Sigmoid colon (tissue), 7 donors: ENCODE data around the gene TGM6. TPM values are rescaled to one million over a fixed set of nuclear protein-coding genes. Genes with fewer than 3 reads are reported as not detected.

Experiments
- DNase-seq: peaks from one replicate; pipeline ENCODE4 v3.0.0-alpha.2; 2019
- H3K27ac ChIP-seq, 4 donors: fragments of 200-600 bp; sonication (generic); one replicate each; pipeline ENCODE4 v1.5.1; 2016 to 2019; ENCODE audit warnings: mild to moderate bottlenecking in 1 of 4
- H3K27me3 ChIP-seq, 3 donors: fragments of 200-600 bp; sonication (generic); one replicate each; pipeline ENCODE4 v1.5.1; 2019; ENCODE audit warnings: mild to moderate bottlenecking in 1 of 3
- H3K36me3 ChIP-seq, 4 donors: fragments of 200-600 bp; sonication (generic); one replicate each; pipeline ENCODE4 v1.5.1; 2016 to 2019
- H3K4me1 ChIP-seq, 4 donors: fragments of 200-600 bp; sonication (generic); one replicate each; pipeline ENCODE4 v1.5.1; 2017 to 2019
- H3K4me3 ChIP-seq, 4 donors: fragments of 200-600 bp; sonication (generic); one replicate each; pipeline ENCODE4 v1.5.1; 2017 to 2019; ENCODE audit warnings: mild to moderate bottlenecking in 2 of 4, moderate library complexity in 1 of 4
- H3K9me3 ChIP-seq, 4 donors: fragments of 200-600 bp in 3 of 4; sonication (generic) in 3 of 4; one replicate each; pipeline versions ENCODE4 v1.5.1 to v1.6.1; 2013 to 2019
- EP300 ChIP-seq, 4 donors: sonication (generic); formaldehyde crosslinking; IDR thresholded peaks; one replicate each; pipeline ENCODE4 v1.6.1; 2017; ENCODE audit warnings: antibody characterized with exemption in 4 of 4
- POLR2A ChIP-seq, 2 donors: fragments of 450-650 bp; IDR thresholded peaks; one replicate each; pipeline ENCODE4 v1.6.1; 2016; ENCODE audit warnings: antibody characterized with exemption in 2 of 2, mild to moderate bottlenecking in 2 of 2, moderate library complexity in 2 of 2
- POLR2AphosphoS5 ChIP-seq, 4 donors: sonication (generic); formaldehyde crosslinking; IDR thresholded peaks; one replicate each; pipeline ENCODE4 v1.6.1; 2017; ENCODE audit warnings: antibody characterized with exemption in 4 of 4
- WGBS, 2 donors: extraction: QIAGEN DNeasy Blood & Tissue Kit; methylation state at CpG; one replicate each; pipeline ENCODE4 v1.1.7; 2013; 5-methylcytosine and 5-hydroxymethylcytosine counted together
- intact Hi-C: fragments of 100-400 bp; cut with DNase I; formaldehyde crosslinking; loops from one replicate; pipeline ENCODE4 v1.15.1; 2023
- polyA plus RNA-seq, 3 donors: library from polyadenylated mRNA; stranded (reverse); fragments of 200-250 nt; gene quantifications; one replicate each; pipeline ENCODE4 v1.2.3, GENCODE V29; 2013
- total RNA-seq, 4 donors: library from RNA; depleted of rRNA; stranded (reverse); fragments of >200 nt; gene quantifications; one replicate each; pipeline ENCODE4 v1.1.0, GENCODE V29; 2016
- TF ChIP-seq, protein P1 (sequence below), 4 experiments: fragments of 450-650 bp in 3 of 4; fragments of 200-600 bp in 1 of 4; IDR thresholded peaks; one replicate each; pipeline ENCODE4 v1.5.1; 2016 to 2019; ENCODE audit warnings: antibody characterized with exemption in 4 of 4, mild to moderate bottlenecking in 3 of 4, moderate library complexity in 2 of 4
- donor health status: healthy with polysubstance abuse.
- donor health status: Bipolar disorder and iron deficiency.
- donor health status: healthy.

Gene TGM6
- total and polyA plus RNA-seq, 7 donors: not detected

DNA sequence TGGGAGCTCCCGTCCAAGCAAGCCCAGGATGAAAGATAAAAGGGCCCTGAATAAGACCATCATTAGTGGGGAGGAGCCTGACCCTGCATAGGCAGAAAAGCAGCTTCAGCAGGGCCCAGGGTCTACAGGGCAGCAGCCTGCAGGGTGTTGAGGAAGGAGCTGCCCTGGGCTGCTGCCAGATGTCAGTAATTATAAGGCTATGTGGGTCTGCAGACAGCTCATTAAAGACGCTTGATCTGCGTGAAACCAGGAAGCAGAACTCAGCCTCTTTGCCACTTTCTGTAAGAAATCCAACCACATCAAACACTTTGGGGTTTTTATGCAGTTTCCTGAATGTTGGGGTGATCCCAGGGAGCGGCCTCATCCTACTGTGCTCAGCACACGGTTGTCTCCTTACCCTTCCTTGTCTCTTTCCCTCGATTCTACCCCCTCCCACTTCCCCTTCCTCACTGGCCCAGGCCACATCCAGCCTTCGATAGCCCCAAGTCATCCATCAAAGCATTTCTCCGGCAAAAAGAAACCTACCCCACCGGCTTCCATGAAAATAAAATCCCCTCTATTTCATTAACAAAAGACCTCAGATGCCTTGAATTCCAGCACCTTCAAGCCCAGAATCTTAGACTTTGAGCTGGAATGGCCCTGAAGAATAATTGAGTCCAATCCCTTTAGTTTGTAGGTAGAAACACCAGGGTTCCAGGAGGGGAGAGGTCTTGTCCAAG, 1.0 kb upstream of the TGM6 start:
- DNase-seq: no peak
- intact Hi-C loops: no loop called here
- no peaks in the 10 kb centered on the region for H3K4me1 ChIP-seq
- no peak overlapping the region for H3K4me3 ChIP-seq
- no peak overlapping the region for H3K27ac ChIP-seq
- no peaks in the 10 kb centered on the region for H3K36me3 ChIP-seq
- H3K9me3 ChIP-seq: no peaks in the 10 kb centered on the region
- TF ChIP-seq EP300 (IDR thresholded peaks at IDR 0.05) (no peak), POLR2AphosphoS5 (IDR thresholded peaks at IDR 0.05) (no peak), POLR2A (IDR thresholded peaks at IDR 0.05) (no peak)
- TF ChIP-seq, protein P1, sequence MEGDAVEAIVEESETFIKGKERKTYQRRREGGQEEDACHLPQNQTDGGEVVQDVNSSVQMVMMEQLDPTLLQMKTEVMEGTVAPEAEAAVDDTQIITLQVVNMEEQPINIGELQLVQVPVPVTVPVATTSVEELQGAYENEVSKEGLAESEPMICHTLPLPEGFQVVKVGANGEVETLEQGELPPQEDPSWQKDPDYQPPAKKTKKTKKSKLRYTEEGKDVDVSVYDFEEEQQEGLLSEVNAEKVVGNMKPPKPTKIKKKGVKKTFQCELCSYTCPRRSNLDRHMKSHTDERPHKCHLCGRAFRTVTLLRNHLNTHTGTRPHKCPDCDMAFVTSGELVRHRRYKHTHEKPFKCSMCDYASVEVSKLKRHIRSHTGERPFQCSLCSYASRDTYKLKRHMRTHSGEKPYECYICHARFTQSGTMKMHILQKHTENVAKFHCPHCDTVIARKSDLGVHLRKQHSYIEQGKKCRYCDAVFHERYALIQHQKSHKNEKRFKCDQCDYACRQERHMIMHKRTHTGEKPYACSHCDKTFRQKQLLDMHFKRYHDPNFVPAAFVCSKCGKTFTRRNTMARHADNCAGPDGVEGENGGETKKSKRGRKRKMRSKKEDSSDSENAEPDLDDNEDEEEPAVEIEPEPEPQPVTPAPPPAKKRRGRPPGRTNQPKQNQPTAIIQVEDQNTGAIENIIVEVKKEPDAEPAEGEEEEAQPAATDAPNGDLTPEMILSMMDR (IDR thresholded peaks at IDR 0.05): no peak
- H3K27me3 ChIP-seq: no peaks in the 10 kb centered on the region
- 28 to 43% methylated on average over 9 of the region's 9 CpGs for WGBS, 2 donors

DNA sequence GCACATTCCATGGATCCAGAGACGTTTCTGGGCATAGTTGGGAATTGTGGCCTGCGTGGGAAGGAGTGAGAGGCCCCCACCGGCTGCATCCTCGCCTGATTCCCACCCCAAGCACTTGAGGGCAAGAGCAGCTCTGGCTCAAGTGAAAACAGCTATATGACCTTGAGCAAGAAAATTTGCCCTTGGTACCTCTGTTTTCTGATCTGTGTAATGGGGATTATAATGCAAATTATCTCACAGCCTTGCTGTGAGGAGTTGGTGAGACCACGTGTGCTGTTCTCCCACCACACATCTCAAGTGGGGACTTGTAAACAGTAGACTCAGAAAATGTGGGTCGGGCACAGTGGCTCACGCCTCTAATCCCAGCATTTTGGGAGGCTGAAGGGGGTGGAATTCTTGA, 602 bp downstream of the TGM6 start:
- Histone ChIP-seq H3K4me1 (no peaks in the 10 kb centered on the region), H3K36me3 (no peaks in the 10 kb centered on the region), H3K4me3 (no peak overlapping the region), H3K27ac (no peak overlapping the region), H3K27me3 (no peaks in the 10 kb centered on the region), H3K9me3 (no peaks in the 10 kb centered on the region)
- no peak for TF ChIP-seq POLR2A (IDR thresholded peaks at IDR 0.05)
- TF ChIP-seq POLR2AphosphoS5 (IDR thresholded peaks at IDR 0.05): no peak
- TF ChIP-seq EP300 (IDR thresholded peaks at IDR 0.05): no peak
- 74 to 78% methylated on average over 7 of the region's 7 CpGs for WGBS, 2 donors
- DNase-seq: no peak
- intact Hi-C loops: no loop called here

DNA sequence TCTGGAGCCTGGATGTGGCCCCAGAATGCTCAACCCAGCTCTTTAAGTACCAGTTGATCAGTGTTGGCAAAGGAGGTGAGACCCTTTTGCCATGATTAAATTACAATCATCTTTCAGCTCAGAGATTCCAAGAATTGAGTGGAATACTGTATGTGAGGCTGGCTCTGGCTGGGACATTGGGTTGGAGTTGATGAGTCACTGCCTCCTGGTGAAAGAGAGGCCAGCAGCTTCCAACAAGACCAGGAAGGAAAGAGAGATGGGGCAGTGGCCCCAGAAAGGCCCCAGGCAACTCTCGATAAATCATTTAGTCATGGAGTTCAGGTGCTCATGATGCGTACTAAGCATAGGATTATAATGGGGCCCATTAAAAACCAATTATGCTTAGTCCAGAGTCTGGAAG, 2.1 kb downstream of the TGM6 start:
- intact Hi-C loops: no loop called here
- TF ChIP-seq POLR2A (IDR thresholded peaks at IDR 0.05) (no peak), POLR2AphosphoS5 (IDR thresholded peaks at IDR 0.05) (no peak), EP300 (IDR thresholded peaks at IDR 0.05) (no peak)
- TF ChIP-seq, protein P1 (IDR thresholded peaks at IDR 0.05): no peak
- Histone ChIP-seq H3K36me3 (no peaks in the 10 kb centered on the region), H3K4me1 (no peaks in the 10 kb centered on the region), H3K4me3 (no peak overlapping the region), H3K27me3 (no peaks in the 10 kb centered on the region), H3K27ac (no peak overlapping the region), H3K9me3 (peaks cover 0 to 3% (median 0%) of the 10 kb centered on the region in 4 donors)
- WGBS, 2 donors: 96 to 99% methylated on average over 2 of the region's 2 CpGs
- DNase-seq: no peak

DNA sequence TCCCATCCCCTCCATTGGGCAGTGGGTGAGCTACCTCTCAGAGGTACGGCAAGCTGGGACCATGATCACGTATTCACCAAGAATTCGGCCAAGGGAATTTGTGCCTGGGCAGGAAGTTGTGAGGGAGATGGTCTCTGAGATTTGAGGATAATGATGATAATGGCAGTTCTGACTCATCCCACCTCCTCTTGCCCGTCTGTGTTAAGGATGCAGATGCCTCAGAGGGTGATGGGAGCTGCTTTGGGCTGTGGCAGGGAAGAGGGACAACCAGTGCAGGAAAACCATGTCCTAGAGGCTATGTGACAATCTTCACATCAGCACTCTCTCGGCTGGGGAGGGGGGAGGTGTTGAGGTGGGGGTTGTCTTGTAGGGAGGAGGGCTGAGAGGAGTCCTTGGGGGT, 4.3 kb downstream of the TGM6 start:
- no peak for DNase-seq
- intact Hi-C loops: no loop called here
- Histone ChIP-seq H3K4me1 (no peaks in the 10 kb centered on the region), H3K4me3 (no peak overlapping the region), H3K27me3 (no peaks in the 10 kb centered on the region), H3K36me3 (no peaks in the 10 kb centered on the region), H3K9me3 (peaks cover 0 to 4% (median 0%) of the 10 kb centered on the region in 4 donors), H3K27ac (no peak overlapping the region)
- TF ChIP-seq, protein P1 (IDR thresholded peaks at IDR 0.05): no peak
- TF ChIP-seq POLR2A (IDR thresholded peaks at IDR 0.05) (no peak), POLR2AphosphoS5 (IDR thresholded peaks at IDR 0.05) (no peak)
- 59 to 68% methylated on average over 5 of the region's 5 CpGs for WGBS, 2 donors

DNA sequence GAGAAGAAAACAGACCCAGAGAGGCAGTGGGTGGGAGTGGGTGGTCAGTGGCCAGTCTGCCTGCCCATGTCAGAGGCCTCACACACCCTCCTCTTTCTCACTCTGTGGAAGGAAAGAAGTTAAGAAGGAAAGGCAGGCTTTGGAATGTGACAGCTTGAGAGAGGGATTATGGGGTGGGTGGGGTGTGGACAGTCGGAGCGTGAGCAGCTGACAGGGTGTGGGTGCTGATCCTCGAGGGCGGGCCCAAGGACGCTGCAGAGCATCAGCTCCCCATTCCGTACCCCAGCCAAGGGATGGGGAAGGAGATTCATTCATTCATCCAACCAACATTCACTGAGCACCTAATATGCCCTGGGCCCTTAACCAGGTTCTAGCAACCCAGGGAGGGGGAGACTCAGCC, 4.8 kb downstream of the TGM6 start:
- Histone ChIP-seq H3K27ac (no peak overlapping the region), H3K4me3 (no peak overlapping the region), H3K9me3 (peaks cover 0 to 4% (median 0%) of the 10 kb centered on the region in 4 donors), H3K4me1 (no peaks in the 10 kb centered on the region), H3K27me3 (no peaks in the 10 kb centered on the region), H3K36me3 (no peaks in the 10 kb centered on the region)
- 44 to 63% methylated on average over 6 of the region's 6 CpGs for WGBS, 2 donors
- DNase-seq: no peak
- TF ChIP-seq, protein P1 (IDR thresholded peaks at IDR 0.05): no peak
- TF ChIP-seq POLR2AphosphoS5 (IDR thresholded peaks at IDR 0.05): no peak
- intact Hi-C loops: no loop called here
